A673 (cell line): Measurements from ENCODE around the gene MTHFR. TPM values are rescaled to one million over a fixed set of nuclear protein-coding genes. Genes with fewer than 3 reads are reported as not detected.

Experiments used
- BruUV-seq: library from RNA; stranded (reverse); fragments of 400-500 nt; replicated peaks from 2 replicates; lab custom pipeline; 2021; lab: Mats Ljungman, UMichigan
- CTCF ChIA-PET: fragments of 300-600 bp; sonication (Branson Sonifier 250); formaldehyde crosslinking; loops from one replicate; lab custom pipeline; 2022; ENCODE audit warnings: antibody characterized with exemption; lab: Charles Lee
- POLR2A ChIA-PET: fragments of 300-600 bp; sonication (Branson Sonifier 250); formaldehyde crosslinking; loops from one replicate; lab custom pipeline; 2022; ENCODE audit warnings: antibody characterized with exemption; ENCODE audit not compliant: low non-redundant PET; lab: Charles Lee
- DNase-seq: peaks from one replicate; pipeline ENCODE4 v3.0.0-alpha.2; 2015; ENCODE audit warnings: low spot score
- H3K27ac ChIP-seq: fragments of 200-600 bp; sonication (generic); 2 replicates; pipeline ENCODE4 v1.5.1; 2016; ENCODE audit warnings: mixed run types, low read depth, mild to moderate bottlenecking, mixed read lengths, antibody characterized with exemption, low read length; ENCODE audit not compliant: poor library complexity, severe bottlenecking
- H3K27me3 ChIP-seq: fragments of 200-600 bp; sonication (generic); replicated peaks from 2 replicates; pipeline ENCODE4 v1.6.1; 2017; ENCODE audit warnings: mixed run types, low read depth, mild to moderate bottlenecking, mixed read lengths, antibody characterized with exemption, low read length; ENCODE audit not compliant: insufficient read depth, poor library complexity
- H3K36me3 ChIP-seq: fragments of 200-600 bp; sonication (generic); 2 replicates; pipeline ENCODE4 v1.6.1; 2016; ENCODE audit warnings: mixed run types, mild to moderate bottlenecking, mixed read lengths, antibody characterized with exemption, low read length; ENCODE audit not compliant: insufficient read depth, poor library complexity, severe bottlenecking
- H3K4me1 ChIP-seq: fragments of 200-600 bp; sonication (generic); 2 replicates; pipeline ENCODE4 v1.6.1; 2017; ENCODE audit warnings: mixed run types, mild to moderate bottlenecking, mixed read lengths, antibody characterized with exemption, low read length; ENCODE audit not compliant: insufficient read depth, poor library complexity, severe bottlenecking
- H3K4me3 ChIP-seq: fragments of 200-600 bp; sonication (generic); 2 replicates; pipeline ENCODE4 v1.5.1; 2016; ENCODE audit warnings: low read depth, mixed run types, mild to moderate bottlenecking, mixed read lengths, low read length; ENCODE audit not compliant: poor library complexity, severe bottlenecking
- H3K9me3 ChIP-seq: fragments of 200-600 bp; sonication (generic); 2 replicates; pipeline ENCODE4 v1.6.1; 2016; ENCODE audit warnings: mixed run types, low read depth, mild to moderate bottlenecking, mixed read lengths, antibody characterized with exemption, low read length; ENCODE audit not compliant: poor library complexity, severe bottlenecking
- CTCF ChIP-seq: fragments of 300-800, 200-600 bp; sonication (generic); conservative IDR thresholded peaks from 2 replicates; pipeline ENCODE4 v1.5.1; 2017; ENCODE audit warnings: low read depth, mild to moderate bottlenecking, antibody characterized with exemption, low read length, moderate library complexity, mixed read lengths
- EZH2 ChIP-seq: fragments of 200-600 bp; sonication (generic); IDR thresholded peaks from 2 replicates; pipeline ENCODE4 v1.6.1; 2017; ENCODE audit warnings: borderline replicate concordance, low read depth, mild to moderate bottlenecking, mixed read lengths, antibody characterized with exemption, low read length; ENCODE audit not compliant: poor library complexity, severe bottlenecking
- intact Hi-C: fragments of 100-400 bp; cut with micrococcal nuclease; formaldehyde crosslinking; loops from one replicate; pipeline ENCODE4 v1.10.0; 2022; ENCODE audit not compliant: unreplicated experiment
- total RNA-seq: library from RNA; stranded (reverse); gene quantifications from 2 replicates; pipeline ENCODE4 v1.2.3, GENCODE V29; 2021

Gene MTHFR
- total RNA-seq, 1 experiment from 2014 or later, result 23.3 TPM

GRCh38 chr1:11783556-11783955 is 22.2 kb downstream of the MTHFR start:
- ChIA-PET POLR2A (no interaction called here), CTCF (no interaction called here)
- DNase-seq, result no peak
- no peaks in the 10 kb centered on the region for H3K4me1 ChIP-seq
- H3K9me3 ChIP-seq, result no peaks in the 10 kb centered on the region
- no peak overlapping the region for H3K27ac ChIP-seq
- no peak overlapping the region for H3K4me3 ChIP-seq
- TF ChIP-seq CTCF (no peak), EZH2 (no peak)
- intact Hi-C loops, result no loop called here
- no peaks in the 10 kb centered on the region for H3K36me3 ChIP-seq
- H3K27me3 ChIP-seq, result no peaks in the 10 kb centered on the region
- no TSS peak for BruUV-seq

- intact Hi-C loops, result no loop called here
- ChIA-PET CTCF (interaction anchor here (0.7 kb wide), 1 partner anchor 15 kb away, joined by 6 read pairs; no protein-coding TSS in a partner anchor), POLR2A (no interaction called here)
- Histone ChIP-seq H3K9me3 (no peaks in the 10 kb centered on the region), H3K4me3 (no peak overlapping the region), H3K27me3 (no peaks in the 10 kb centered on the region), H3K36me3 (no peaks in the 10 kb centered on the region), H3K4me1 (no peaks in the 10 kb centered on the region), H3K27ac (no peak overlapping the region)
- no peak for TF ChIP-seq CTCF
- no peak for TF ChIP-seq EZH2
- no peak for DNase-seq
- no TSS peak for BruUV-seq
Observed at GRCh38 chr1:11782127-11782708, 23.5 kb downstream of the MTHFR start.

- intact Hi-C loops, result no loop called here
- no peak overlapping the region for H3K27ac ChIP-seq
- no peaks in the 10 kb centered on the region for H3K27me3 ChIP-seq
- H3K4me3 ChIP-seq, result no peak overlapping the region
- ChIA-PET CTCF (no interaction called here), POLR2A (no interaction called here)
- no peaks in the 10 kb centered on the region for H3K9me3 ChIP-seq
- no peak for DNase-seq
- H3K4me1 ChIP-seq, result no peaks in the 10 kb centered on the region
- BruUV-seq, result no TSS peak
- TF ChIP-seq CTCF (no peak), EZH2 (no peak)
- no peaks in the 10 kb centered on the region for H3K36me3 ChIP-seq
Observed at GRCh38 chr1:11781297-11781696, 24.5 kb downstream of the MTHFR start.
